GM19397 (cell line): Measurements from ENCODE around the gene COL9A3.

Experiments used
- ATAC-seq: cut with Tn5 transposase; IDR thresholded peaks from one replicate; pipeline ENCODE4 v1.9.1; 2021; ENCODE audit warnings: mild to moderate bottlenecking, moderate library complexity; ENCODE audit not compliant: unreplicated experiment

The COL9A3 gene

DNA sequence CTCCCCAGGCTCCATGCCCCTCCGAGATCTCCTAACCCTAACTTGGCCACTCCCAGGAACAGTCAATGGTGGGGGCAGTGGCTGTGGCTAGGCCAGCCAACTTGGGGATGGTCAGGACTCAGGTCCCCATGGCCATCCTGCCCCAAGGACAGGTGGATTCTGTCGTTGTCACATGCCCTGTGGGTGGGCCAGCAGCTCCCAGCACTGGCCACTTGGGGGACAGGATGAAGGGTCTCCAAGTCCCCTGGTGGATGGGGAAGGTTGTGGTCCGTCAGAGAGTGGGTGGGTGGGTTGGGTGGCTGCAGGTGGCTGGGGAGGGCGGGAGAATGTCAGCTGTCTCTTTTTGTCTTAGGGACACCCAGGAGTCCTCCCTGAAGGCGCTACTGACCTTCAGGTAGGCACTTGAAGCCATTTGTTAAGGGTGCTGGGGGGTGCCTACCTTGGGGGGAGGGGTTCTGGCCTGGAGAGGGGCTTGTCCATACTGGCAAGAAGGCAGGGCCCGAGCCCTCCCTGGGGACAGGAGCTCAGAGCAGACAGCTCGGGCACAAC is 5.5 kb downstream of the COL9A3 start:
- no peak for ATAC-seq

DNA sequence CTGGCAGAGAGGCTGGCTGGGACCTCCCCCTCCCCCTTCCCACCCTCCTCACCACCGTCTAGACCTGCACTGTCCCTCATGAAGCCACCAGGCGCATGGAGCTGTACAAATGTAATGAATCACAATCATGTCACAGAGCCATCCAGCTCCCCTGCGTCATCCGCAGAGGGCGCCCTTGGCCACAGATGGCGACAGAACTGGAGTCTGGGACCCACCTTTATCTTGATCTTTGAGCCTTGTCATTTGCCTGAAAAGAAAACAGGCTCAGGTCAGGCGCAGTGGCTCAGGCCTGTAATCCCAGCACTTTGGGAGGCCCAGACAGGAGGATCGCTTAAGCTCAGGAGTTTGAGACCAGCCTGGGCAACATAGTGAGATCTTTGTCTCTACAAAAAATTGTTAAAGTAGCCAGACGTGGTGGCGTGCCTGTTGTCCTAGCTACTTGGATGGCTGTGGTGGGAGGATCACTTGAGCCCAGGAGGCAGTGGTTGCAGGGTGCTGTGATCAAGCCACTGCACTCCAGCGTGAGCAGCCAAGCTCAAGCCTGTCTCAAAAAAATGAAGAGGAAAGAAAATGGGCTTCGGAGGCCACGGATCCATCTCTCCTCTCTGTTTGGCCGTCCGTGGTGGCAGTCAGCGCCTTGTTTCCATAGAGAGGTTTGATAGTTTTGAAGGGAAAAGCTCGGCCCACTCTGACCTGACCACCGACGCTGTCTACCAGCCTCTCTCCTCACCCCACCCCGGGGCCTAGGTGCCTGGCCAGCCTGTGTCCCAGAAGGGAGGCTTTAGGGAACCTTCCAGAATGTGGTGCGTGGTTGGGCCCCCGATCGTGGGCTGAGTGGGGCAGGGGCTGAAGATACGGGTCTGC is 6.2 kb downstream of the COL9A3 start:
- no peak for ATAC-seq

DNA sequence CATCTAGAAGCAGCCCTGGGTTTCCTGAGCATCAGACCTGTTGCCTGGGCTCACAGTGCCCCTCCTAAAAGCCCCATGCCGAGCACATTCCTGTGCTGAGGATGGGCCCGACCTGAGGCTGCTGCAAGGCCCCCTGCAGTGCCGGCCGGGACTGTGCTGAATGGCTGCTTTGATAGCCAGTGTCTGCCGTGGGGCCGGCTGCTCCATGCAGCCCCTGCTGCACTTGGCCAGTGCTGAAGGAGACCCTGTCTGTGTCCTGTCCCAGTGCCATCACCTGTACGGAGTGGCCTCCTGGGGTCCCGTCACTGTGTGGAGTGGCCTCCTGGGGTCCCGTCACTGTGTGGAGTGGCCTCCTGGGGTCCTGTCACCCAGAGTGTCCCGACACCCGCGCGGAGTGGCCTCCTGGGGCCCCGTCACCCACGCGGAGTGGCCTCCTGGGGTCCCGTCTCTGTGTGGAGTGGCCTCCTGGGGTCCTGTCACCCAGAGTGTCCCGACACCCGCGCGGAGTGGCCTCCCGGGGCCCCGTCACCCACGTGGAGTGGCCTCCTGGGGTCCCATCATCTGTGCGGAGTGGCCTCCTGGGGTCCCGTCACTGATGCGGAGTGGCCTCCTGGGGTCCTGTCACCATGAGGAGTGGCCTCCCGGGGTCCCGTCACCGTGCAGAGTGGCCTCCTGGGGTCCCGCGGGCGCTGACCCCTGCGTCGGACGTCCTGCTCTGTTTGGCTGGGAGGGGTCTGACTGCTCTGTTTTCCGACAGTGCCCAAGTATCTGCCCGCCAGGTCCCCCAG is 7.0 kb downstream of the COL9A3 start:
- ATAC-seq = no peak

DNA sequence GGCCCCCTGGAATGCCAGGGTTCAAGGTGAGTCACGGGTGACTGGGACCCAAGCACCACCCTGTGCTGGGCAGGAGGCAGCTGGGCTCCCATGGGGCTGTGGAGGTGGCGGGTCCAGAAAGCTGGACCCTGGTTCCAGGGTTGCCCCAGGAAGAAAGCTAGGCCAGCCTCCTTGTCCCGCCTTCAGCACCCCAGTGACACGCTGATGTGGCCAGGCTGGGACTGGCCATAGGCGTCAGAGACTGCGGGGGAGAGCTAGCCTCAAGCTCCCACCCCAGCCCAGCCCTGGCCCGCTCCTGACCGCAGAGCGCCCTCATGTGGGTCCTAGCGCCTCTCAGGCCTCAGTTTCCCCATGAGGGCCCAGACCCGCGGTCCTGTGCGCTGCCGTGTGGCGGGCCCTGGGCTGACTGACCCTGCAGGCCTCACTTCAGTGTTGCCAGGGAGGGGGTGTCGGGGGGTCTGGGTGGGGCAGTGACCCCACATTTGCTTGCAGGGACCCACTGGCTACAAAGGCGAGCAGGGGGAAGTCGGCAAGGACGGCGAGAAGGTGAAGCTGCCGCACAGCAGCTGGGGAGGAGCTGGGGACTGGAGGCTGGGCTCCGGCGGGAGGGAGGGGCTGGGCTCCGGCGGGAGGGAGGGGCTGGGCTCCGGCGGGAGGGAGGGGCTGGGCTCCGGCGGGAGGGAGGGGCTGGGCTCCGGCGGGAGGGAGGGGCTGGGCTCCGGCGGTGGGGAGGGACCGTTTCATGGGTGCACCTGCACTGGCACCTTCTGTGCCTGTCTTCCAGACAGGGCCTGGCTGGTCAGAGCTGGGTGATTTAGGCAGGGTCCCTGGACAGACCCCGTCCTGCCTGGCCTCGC is 7.9 kb downstream of the COL9A3 start:
- ATAC-seq = no peak

DNA sequence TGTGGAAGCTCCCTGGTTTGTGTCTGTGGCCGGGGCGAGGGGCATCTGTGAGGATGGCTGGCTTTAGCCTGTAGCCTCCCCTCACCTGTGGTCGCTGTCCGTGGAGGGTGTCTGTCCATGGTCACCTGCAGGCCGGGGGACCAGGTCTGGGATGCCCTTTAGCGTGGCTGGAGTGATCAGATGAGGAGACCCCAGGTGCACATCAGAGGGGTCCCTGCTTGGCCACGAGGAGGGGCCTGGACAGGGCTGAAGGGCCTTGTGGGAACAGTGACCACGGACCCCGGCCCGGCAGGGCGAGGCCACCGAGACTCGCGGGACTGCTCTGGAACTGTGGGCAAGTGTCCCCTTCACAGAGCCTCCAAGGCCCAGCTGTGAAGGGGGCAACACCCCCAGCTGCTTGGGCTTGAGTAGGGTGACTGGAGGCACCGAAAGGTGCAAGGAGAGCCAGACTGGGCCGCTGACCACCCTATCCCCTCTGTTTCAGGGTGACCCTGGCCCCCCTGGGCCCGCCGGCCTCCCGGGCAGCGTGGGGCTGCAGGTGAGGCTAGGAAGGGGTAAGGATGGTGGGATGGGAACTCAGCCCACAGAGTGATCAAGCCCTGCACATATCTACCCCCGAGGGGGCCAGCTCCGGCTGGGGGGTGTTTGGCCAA is 8.6 kb downstream of the COL9A3 start:
- ATAC-seq = no peak

DNA sequence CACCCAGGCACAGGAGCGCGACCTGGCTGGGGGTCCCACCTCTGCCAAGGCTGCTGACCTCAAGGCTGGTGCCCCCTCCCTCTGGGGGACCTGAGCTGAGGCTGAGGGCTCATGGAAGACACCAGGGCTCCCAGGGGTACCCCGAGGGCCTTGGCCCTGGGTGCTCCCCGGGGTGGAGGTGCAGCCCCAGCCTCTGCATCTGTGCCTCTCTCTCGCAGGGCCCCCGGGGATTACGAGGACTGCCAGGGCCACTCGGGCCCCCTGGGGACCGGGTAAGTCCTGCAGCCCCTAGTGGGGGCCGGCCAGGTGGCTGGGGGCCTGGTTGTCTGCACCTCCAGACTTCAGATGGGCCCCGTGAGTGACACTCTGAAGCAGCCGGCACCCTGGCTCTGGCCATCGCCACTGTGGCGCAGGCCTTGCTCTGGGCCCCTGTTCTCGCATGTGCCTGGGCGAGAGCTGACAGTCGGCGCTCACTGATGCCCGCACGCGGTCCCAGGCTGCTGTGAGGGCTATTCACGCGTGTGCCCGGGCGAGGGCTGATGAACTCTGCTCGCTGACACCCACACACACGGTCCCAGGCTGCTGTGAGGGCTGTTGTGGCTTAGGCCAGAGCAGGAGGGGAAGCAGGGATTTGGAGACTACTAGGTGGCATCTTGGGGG is 9.3 kb downstream of the COL9A3 start:
- no peak for ATAC-seq

DNA sequence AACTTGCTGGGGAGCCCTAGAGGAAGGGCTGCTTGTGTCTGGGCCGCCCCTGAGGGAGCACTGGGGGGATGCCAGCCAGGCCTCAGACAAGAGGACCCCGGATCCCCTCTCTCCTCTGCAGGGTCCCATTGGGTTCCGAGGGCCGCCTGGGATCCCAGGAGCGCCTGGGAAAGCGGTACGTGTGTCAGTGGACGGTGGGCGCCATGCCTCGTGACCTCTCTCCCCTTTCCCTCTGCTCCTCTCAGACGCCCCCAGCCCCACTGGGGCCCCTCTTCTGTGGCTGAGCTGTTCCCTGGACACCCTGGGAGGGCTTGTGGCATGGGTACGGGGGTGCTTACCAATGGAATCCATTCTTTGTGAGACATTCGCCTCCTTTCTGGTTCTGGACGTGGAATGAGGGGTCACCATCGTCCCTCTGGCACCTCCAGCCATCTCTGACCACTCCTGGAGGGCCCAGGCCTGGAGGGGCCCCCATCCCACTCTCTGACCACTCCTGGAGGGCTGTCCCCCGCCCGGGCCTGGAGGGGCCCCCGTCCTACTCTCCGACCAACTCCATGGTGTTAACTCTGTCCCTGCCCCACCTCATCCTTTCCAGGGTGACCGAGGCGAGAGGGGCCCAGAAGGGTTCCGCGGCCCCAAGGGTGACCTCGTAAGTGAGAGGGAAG is 9.9 kb downstream of the COL9A3 start:
- no peak for ATAC-seq

DNA sequence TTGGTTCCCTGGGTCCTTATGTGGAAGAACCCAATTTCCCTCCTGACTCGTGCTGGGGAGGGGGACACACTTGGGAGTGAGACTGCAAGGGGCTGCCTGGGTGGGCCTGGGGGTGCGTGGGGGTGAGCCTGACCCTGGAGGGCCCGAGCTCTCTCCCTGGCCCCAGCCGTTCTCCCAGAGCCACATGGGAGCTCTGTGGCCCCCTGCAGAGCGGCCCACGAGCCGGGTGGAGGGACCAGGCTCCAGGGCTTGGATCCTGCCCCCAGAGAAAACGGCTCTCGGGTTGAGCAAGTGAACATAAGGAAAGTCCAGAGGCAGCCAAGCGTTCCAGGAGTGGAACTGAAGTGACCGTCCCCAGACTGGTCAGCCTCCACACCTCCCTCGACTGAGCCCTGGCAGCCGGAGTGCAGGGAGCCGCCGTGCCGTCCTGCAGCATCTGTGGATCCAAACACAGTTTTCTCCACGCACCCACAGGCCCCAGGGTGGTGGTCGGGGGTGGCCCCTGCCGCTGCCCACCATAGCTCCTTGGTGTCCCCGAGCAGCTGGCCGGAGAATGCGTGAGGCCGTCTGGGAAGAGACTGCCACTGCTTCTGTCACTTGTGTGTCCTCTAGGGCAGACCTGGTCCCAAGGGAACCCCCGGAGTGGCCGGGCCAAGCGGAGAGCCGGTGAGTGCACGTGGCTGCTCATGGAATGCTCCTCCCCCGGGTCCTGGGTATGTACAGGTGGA is 10.6 kb downstream of the COL9A3 start:
- no peak for ATAC-seq

DNA sequence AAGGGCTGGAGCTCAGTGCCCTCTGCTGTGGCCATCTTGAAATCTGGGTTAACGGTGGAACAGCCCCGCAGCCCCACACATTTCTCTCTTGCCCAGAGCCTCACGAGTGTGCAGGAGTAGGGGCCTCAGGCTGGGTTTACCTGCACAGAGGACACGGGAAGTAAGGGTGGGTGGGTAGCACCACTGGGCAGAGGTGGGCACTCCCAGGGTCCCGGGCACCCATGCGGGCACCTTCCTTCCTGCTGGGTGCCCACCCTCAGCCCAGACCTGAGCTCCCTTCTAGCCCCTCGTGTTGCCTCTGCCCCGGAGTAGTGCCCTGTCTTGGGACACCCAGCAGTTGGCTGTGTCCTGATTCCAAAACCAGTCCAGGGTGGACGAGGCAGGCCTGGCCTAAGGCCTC is 11.2 kb downstream of the COL9A3 start:
- no peak for ATAC-seq

DNA sequence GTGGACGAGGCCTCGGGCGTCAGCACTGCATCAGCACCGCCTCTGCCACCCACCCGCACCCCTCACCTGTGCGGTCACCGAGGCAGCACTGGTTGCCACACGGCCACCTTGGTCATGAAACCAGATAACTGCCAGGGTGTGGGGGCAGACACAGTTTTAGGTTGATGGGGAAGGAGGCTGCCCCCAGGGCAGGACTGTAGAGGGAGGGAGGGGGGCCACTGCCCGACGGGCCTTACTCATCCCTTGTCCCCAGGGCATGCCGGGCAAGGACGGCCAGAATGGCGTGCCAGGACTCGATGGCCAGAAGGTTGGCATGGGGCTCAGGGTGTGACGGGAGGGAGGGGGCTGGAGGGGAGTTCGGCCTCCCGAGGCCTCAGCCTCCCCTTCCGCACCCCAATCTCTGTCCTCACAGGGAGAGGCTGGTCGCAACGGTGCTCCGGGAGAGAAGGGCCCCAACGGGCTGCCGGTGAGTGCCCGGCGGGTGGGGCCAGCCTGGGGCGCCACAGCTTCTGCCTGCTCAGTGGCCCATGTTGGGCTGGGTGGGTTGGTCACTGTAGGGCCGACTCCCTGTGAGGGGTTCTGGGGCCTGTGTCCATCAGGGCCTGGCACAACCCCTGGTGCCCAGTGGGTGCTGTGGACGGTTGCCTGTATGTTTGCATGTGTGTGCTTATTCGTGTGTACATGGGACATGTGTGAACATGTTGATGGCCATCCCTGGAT is 11.8 kb downstream of the COL9A3 start:
- no peak for ATAC-seq

DNA sequence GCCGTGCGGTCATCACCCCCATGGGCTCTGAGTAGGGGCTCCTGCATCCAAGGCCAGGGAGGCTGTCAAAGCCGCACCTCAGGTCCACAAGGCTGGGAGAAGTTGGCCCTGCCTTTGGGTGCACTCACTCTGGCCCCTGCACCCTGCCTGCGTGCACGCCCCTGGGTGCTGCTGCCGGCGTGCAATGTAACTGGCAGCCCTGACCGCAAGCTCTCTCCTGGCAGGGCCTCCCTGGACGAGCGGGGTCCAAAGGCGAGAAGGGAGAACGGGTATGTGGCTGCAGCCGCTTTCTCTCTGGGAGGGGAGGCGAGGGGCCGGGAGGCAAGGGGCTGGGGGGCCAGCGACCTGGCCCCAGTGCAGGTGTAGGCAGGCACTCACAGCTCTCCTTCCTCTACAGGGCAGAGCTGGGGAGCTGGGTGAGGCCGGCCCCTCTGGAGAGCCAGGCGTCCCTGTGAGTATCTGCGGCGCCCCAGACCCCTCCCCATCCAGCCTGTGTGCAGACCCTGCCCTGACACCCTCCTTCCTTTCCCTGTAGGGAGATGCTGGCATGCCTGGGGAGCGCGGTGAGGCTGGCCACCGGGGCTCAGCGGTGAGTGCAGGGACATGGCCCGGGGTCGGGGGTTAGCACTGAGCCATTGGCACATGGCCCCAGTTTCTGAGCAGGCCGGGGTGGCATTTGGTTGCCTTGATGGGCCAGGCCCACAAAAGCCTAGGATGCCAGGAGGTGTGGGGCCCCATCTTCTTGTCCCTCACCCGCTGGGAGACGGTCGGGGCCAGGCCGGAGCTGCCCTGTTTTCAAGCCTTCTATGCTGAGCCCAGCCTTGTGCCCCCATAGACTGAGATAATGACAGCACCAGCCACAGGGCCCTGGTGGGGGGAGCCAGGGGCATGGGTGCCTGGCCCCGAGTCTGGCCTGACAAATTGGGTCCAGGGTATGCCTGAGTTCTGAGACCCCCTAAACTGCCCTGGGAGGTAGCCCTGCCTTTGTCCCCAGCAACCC is 12.7 kb downstream of the COL9A3 start:
- ATAC-seq = no peak

DNA sequence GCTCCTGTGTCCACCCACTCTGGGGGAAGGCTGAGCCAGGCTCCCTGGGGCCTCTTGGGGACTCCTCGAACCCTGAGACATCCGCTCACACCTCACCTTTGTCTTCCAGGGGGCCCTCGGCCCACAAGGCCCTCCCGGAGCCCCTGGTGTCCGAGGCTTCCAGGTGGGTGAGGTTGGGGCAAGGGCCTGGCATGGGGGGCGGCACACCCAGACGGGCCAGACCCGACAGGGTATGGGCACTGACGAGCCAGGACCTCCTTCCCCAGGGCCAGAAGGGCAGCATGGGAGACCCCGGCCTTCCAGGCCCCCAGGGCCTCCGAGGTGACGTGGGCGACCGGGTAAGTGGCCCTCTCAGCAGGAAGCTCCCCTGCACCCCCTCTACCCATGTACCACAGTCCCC is 13.4 kb downstream of the COL9A3 start:
- no peak for ATAC-seq

DNA sequence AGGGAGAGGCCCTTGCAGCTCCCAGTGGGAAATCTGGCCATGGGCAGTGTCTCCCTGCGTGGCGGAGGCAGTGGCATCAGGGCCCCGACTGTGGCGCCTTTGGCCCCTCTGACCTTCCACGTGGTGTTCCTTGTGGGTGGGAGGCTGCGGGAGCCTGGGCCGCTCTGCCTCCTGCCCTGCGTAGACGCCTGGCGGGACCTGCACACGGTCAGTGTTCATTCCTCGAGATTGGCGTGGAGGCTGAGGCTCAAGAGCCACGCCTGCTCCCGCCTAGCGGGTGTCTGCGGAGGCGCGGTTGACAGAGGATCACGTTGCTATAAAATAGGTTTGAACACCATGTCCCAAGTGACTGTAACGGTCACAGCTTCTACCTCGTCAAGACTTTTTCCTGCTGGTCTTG is 14.0 kb downstream of the COL9A3 start:
- ATAC-seq = no peak

DNA sequence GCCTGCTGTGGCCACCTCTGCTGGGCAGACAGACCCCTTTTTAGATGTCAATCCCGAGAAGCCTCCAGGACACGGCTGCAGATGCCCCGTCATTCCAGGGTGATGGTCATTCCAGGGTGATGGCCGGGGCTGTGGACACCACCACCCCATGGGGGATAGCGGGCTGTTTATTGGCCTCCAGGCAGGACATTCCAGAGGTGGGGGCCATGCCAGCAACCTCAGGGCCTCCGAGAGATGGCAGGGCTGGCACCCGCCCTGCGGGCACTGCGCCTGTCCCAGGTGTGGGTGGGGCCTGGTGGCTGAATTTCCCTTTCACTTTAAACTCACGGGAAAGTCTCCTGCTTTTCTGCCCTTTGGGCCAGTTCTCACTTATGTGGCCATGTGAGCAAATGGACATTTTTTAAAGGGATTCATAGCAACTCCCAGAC is 14.5 kb downstream of the COL9A3 start:
- no peak for ATAC-seq

DNA sequence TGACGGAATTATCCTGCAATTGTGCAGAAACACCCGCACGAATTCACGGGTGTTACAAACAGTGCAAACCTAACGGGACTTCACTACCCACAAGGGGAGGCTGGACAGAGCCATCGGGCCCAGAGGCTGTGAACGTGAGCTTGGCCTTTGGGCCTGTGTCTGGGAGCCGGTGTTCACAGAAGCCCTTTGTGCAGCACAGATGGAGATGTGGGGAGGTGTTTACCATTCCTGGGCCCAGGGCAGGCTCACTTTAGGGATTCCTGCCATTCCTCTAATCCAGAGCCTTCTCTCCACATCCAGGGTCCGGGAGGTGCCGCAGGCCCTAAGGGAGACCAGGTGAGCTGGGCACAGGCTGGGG is 15.0 kb downstream of the COL9A3 start:
- ATAC-seq = no peak

DNA sequence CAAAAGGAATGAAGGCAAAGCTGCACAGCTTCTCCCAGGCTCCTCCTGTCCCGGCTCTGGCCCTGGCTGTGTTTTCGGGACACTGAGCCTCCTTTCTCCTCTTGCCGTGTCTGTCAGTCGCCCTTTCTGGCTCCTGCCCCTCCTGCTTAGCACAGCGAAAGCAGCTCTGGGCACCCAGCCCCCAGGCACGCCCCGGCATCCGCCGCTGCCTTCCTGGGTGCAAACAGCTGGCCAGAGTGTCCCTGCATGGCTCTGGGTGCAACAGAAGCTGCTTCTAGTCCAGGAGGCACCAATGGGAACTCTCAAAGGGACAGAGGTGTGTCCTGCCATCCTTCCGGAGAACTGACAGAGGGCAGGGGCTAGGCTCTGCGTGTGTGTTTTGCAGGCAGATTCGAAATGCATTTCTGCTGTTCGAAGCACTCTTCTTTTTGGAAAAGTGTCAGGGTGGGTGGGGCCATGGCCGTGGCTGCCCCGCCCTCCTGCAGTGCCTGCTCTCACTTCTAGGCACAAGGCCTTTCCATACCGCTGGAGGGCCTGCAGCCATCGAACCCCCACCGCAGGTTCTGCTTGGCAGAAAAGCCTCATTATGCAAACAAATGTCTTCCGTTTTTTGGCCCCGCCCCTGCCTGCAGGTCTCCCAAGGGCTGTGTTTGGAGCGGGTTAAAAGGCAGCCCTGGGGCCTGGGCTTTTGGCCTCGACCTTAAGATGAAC is 15.5 kb downstream of the COL9A3 start:
- ATAC-seq = no peak
